HepG2 (cell line): ENCODE results near the gene WBP1. TPM values are rescaled to one million over a fixed set of nuclear protein-coding genes. Genes with fewer than 3 reads are reported as not detected.

ENCODE experiments used
- AHDC1 ChIP-seq: sonication (generic); formaldehyde crosslinking; IDR thresholded peaks from 2 replicates; pipeline ENCODE4 v1.5.1; 2020; ENCODE audit warnings: mild to moderate bottlenecking, missing genetic modification reagents, borderline replicate concordance
- ATF5 ChIP-seq: sonication (generic); formaldehyde crosslinking; IDR thresholded peaks from 2 replicates; pipeline ENCODE4 v1.4.0; 2020; ENCODE audit warnings: mild to moderate bottlenecking, low read depth, missing genetic modification reagents
- HBP1 ChIP-seq: IDR thresholded peaks from 2 replicates; pipeline ENCODE4 v1.6.1; 2016; ENCODE audit warnings: low read depth, control low read depth
- MAZ ChIP-seq, 2 experiments: sonication (generic) in 1 of 2; formaldehyde crosslinking in 1 of 2; IDR thresholded peaks; 2 replicates each; pipeline versions ENCODE4 v1.5.0 to v1.6.1; 2012 to 2020; ENCODE audit warnings: low read depth in 2 of 2, mild to moderate bottlenecking in 2 of 2, borderline replicate concordance in 1 of 2, improper control_type of control experiment in 1 of 2, low read length in 1 of 2, missing genetic modification reagents in 1 of 2, moderate library complexity in 1 of 2
- RFX3 ChIP-seq: IDR thresholded peaks from 2 replicates; pipeline ENCODE4 v1.6.1; 2016; ENCODE audit warnings: missing biosample characterization, missing genetic modification reagents
- RFXAP ChIP-seq: sonication (generic); formaldehyde crosslinking; IDR thresholded peaks from 2 replicates; pipeline ENCODE4 v1.4.0; 2020; ENCODE audit warnings: missing genetic modification reagents, borderline replicate concordance
- YEATS2 ChIP-seq: sonication (generic); formaldehyde crosslinking; IDR thresholded peaks from 2 replicates; pipeline ENCODE4 v1.4.0; 2020; ENCODE audit warnings: missing genetic modification reagents, borderline replicate concordance
- YEATS4 ChIP-seq: sonication (generic); formaldehyde crosslinking; IDR thresholded peaks from 2 replicates; pipeline ENCODE4 v1.4.0; 2020; ENCODE audit warnings: missing genetic modification reagents, borderline replicate concordance
- ZBTB26 ChIP-seq: IDR thresholded peaks from 2 replicates; pipeline ENCODE4 v1.6.1; 2016; ENCODE audit warnings: missing compliant biosample characterization, missing genetic modification reagents, borderline replicate concordance
- ZNF101 ChIP-seq: sonication (generic); formaldehyde crosslinking; IDR thresholded peaks from 2 replicates; pipeline ENCODE4 v1.4.0; 2020; ENCODE audit warnings: mild to moderate bottlenecking, low read depth, missing genetic modification reagents, borderline replicate concordance
- ZNF12 ChIP-seq: sonication (generic); formaldehyde crosslinking; IDR thresholded peaks from 2 replicates; pipeline ENCODE4 v1.5.0; 2020; ENCODE audit warnings: missing genetic modification reagents
- ZNF235 ChIP-seq: sonication (generic); formaldehyde crosslinking; IDR thresholded peaks from 2 replicates; pipeline ENCODE4 v1.8.1; 2023; ENCODE audit warnings: mild to moderate bottlenecking, missing genetic modification reagents, borderline replicate concordance
- ZNF30 ChIP-seq: sonication (generic); formaldehyde crosslinking; IDR thresholded peaks from 2 replicates; pipeline ENCODE4 v1.5.0; 2020; ENCODE audit warnings: mild to moderate bottlenecking, missing genetic modification reagents
- ZNF33A ChIP-seq: sonication (generic); formaldehyde crosslinking; IDR thresholded peaks from 2 replicates; pipeline ENCODE4 v1.5.1; 2020; ENCODE audit warnings: missing genetic modification reagents, mild to moderate bottlenecking, moderate library complexity, borderline replicate concordance
- ZNF354B ChIP-seq: sonication (generic); formaldehyde crosslinking; IDR thresholded peaks from 2 replicates; pipeline ENCODE4 v1.8.0; 2022; ENCODE audit warnings: mild to moderate bottlenecking, missing genetic modification reagents
- ZNF430 ChIP-seq: sonication (generic); formaldehyde crosslinking; IDR thresholded peaks from 2 replicates; pipeline ENCODE4 v1.9.0; 2021; ENCODE audit warnings: mild to moderate bottlenecking, missing genetic modification reagents
- ZNF451 ChIP-seq: sonication (generic); formaldehyde crosslinking; IDR thresholded peaks from 2 replicates; pipeline ENCODE4 v1.5.0; 2020; ENCODE audit warnings: mild to moderate bottlenecking, missing genetic modification reagents
- ZNF468 ChIP-seq: sonication (generic); formaldehyde crosslinking; IDR thresholded peaks from 2 replicates; pipeline ENCODE4 v1.8.0; 2022; ENCODE audit warnings: mild to moderate bottlenecking, moderate library complexity, missing genetic modification reagents
- ZNF562 ChIP-seq: sonication (generic); formaldehyde crosslinking; IDR thresholded peaks from 2 replicates; pipeline ENCODE4 v1.8.0; 2022; ENCODE audit warnings: missing genetic modification reagents, borderline replicate concordance
- ZSCAN12 ChIP-seq: sonication (generic); formaldehyde crosslinking; IDR thresholded peaks from 2 replicates; pipeline ENCODE4 v1.9.0; 2021; ENCODE audit warnings: mild to moderate bottlenecking, missing genetic modification reagents
- polyA plus RNA-seq, 8 experiments: library from polyadenylated mRNA; depleted of rRNA in 3 of 8; stranded (reverse) in 7 of 8; unstranded in 1 of 8; fragments of >200 nt; fragmentation: Illumina TruSeq in 4 of 8; extraction: Trizol in 4 of 8; gene quantifications; 2 replicates each; pipeline versions ENCODE4 v1.2.1 to v1.2.3, GENCODE V29; 2011 to 2016; ENCODE audit warnings: low read depth in 4 of 8, missing spikeins in 1 of 8, mixed read lengths in 1 of 8; ENCODE audit not compliant: insufficient read depth in 1 of 8
- total RNA-seq, 5 experiments: library from RNA; depleted of rRNA; stranded (reverse); fragments of >200 nt; fragmentation: Illumina TruSeq; extraction: Trizol; gene quantifications; 2 replicates each; pipeline ENCODE4 v1.2.3, GENCODE V29; 2016; ENCODE audit warnings: low read depth in 1 of 5

WBP1 gene
- total and polyA plus RNA-seq, 2 of the 13 experiments (the other 11 are each of a cell fraction or from before 2014, with no cell fraction given) = 38.8 to 85.7 TPM

- TF ChIP-seq ZBTB26 (CRISPR knock-in tag) = peak; percentile 49; the same call in 1 of the 2 replicates
- no peak for TF ChIP-seq ZSCAN12 (CRISPR knock-in tag)
- no peak for TF ChIP-seq ZNF30 (CRISPR knock-in tag)
- TF ChIP-seq AHDC1 (CRISPR knock-in tag) = no peak
- no peak for TF ChIP-seq YEATS4 (CRISPR knock-in tag)
- no peak; the same call in 1 of the 2 replicates for TF ChIP-seq HBP1 (CRISPR knock-in tag)
- no peak for TF ChIP-seq ZNF101 (CRISPR knock-in tag)
- TF ChIP-seq ATF5 = no peak
- peak; percentile 72; the same call in 1 of the 2 replicates for TF ChIP-seq ZNF430 (CRISPR knock-in tag)
- no peak for TF ChIP-seq ZNF12 (CRISPR knock-in tag)
- no peak for TF ChIP-seq ZNF451 (CRISPR knock-in tag)
- TF ChIP-seq ZNF235 = no peak
- no peak for TF ChIP-seq RFXAP (CRISPR knock-in tag)
- TF ChIP-seq ZNF354B (CRISPR knock-in tag) = no peak
- no peak for TF ChIP-seq ZNF468
- TF ChIP-seq MAZ (IDR thresholded peaks at IDR 0.05; ENCODE audit: borderline replicate concordance, low read depth, low read length) = 0 out of 2 replicates have a peak, but pooled peaks have one; percentile 38
- TF ChIP-seq MAZ (CRISPR knock-in tag; IDR thresholded peaks at IDR 0.05; ENCODE audit: low read depth) = 0 out of 2 replicates have a peak, but pooled peaks have one; percentile 41
- TF ChIP-seq RFX3 (CRISPR knock-in tag) = no peak
- TF ChIP-seq YEATS2 (CRISPR knock-in tag) = peak; percentile 41; the same call in 1 of the 2 replicates
- no peak for TF ChIP-seq ZNF562 (CRISPR knock-in tag)
- TF ChIP-seq ZNF33A (CRISPR knock-in tag) = no peak
Measured at GRCh38 chr2:74413001-74413698, 45.1 kb upstream of the WBP1 start (continued).
